GM19452 (cell line): ENCODE results near the gene MATN1.
"Not testable (repeated sequence)": the region's sequence is repeated elsewhere in the genome, so short reads cannot be mapped to it uniquely, and the experiment has no call there.

Experiments
- ATAC-seq: cut with Tn5 transposase; IDR thresholded peaks from one replicate; pipeline ENCODE4 v1.9.1; 2021; ENCODE audit not compliant: unreplicated experiment

Gene MATN1

DNA sequence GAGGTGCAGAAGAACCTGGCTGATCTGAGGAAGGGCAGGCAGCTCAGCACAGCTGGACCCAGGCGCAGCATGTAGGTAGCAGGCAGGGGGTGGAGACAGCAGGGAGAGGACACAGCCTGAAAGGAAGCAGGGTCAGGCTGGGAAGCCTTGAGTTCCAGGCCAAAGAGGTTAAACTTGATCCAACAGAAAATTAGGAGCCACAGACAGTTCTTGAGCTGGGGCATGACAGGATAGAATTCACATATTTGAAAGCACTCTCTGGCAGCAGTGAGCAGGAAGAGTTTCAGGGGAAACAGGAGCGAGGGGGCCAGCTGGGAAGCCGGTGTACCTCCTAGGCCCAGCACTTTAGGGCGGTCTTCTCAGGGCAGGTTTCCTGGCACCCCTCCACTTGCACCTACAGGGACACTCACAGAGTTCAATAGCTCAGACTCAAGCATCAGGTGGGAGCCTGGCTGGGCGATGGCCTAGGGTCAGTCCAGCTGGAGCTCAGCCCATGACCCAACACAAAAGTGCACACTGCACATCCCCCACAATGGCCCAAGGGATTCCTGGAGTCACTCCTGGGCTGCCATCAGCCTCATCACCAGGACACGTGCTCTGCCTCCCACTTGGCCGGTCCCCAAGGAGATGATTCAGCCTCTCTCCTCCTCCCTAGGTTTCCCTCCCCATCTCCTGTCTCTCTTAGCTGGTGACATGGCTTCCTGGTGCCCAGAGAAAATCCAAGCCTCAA, 22.7 kb downstream of the MATN1 start:
- ATAC-seq = no peak

DNA sequence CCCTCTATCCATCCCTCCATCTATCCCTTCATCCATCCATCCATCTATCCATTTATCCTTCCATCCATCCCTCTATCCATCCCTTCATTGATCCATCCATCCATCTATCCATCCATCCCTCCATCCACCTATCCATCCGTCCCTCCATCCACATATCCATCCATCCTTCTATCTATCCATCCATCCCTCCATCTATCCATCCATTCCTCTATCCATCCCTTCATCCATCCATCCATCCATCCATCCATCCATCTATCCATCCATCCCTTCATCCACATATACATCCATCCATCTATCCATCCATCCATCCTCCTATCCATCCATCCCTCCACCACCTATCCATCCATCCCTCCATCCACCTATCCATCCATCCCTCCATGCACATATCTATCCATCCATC, 23.6 kb downstream of the MATN1 start:
- ATAC-seq = no peak

DNA sequence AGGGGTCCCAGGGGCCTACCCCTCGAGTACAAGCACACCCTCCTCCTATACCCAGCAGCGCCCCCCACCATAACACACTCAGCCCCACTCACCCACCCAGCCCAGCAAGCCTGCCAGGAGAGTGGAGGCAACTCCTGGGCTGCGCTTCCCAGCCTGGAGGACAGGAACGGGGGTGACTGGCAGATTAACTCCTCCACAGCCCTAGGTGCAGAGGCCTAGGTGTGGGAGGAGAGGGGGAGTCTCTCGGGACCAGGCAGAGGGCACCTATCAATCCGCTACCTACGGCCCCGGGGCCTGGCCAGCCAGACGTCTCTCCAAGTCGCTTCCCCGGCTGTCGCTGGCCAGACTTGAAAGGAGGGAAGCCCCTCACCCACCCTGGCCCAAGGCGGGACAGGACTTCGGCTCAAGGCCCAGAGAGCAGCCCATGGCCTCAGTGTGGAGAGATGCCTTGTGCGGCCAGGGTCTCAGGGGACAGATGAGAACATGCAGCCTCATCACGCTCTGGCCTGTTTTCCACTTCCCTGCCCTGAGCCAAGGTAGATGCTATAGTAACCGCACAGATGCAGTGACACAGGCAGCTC, 24.9 kb downstream of the MATN1 start:
- no peak for ATAC-seq

DNA sequence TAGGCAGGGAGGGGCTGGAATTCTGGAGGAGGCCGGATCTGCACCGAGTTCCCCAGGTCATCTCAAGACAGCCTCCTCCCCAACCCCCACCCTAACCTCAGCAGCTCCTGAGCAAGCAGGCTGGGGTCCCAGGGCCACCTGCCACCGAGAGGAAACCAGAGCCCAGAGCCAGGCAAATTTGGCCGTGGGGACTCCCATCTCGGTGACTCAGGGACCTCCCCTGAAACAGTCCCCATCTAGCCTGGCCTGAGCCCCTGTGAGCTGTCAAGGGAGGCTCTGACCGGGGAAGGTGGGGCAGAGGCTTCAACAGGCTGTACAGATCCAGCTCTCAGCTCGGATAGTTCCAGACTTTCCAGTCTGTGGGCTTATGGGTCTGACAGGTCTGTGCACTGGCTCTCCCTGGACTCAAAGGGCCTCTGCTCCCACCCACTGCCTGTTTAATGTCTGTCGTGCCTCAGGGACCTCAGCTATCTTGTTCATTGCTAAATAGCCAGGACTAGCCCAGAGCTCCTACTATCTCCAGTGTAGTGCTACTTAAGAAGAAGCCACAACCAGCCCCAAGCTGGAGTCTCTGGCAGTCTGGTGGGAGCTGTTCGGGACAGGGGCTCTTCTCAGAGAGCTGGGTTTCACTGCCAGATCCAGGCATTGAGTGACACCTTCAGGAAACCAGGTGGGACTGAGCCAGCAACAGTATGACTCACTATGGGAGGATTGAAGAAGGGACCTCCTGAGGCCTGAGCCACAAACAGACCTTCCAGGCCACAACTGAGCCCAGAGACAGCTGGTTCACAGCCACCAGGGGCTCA, 25.6 kb downstream of the MATN1 start:
- ATAC-seq = no peak

DNA sequence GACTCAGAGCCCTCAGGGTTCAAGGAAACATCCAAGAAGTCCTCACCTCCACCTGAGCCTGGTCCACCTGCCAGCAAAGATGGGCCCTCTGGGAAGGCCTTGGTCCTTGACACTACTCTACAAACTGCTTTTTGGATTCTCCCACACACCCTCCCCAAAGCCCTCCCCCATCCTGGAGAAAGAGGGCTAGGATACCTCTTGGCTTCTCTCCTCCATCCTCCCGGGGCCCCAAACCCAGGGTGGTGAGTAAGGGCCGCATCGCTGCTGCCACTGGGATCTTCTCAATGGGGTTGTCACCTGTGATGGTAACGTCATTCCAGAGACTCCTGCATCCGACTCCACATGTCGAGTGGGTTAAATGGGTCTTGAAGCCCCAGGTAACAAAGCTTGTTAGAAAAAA, 26.6 kb downstream of the MATN1 start:
- ATAC-seq = no peak

DNA sequence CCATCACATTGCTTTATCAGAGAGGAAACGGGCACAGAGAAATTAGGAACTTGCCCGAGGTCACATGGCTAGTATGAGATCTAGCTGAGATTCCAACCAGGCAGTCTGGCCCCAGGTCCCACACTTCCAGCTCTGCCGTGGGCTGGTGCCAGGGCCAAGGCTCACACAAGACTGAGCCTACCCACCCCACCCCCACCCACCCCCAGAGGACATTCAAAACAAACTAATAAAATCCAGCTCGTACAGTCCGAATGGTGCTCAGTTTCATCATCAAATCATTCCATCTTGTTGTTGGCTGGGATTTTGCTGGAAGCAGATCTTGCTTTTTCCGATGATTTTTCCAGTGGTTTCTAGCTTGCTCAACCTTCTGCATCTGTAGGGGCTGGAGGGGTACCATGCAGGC, 27.9 kb downstream of the MATN1 start:
- ATAC-seq = no peak

DNA sequence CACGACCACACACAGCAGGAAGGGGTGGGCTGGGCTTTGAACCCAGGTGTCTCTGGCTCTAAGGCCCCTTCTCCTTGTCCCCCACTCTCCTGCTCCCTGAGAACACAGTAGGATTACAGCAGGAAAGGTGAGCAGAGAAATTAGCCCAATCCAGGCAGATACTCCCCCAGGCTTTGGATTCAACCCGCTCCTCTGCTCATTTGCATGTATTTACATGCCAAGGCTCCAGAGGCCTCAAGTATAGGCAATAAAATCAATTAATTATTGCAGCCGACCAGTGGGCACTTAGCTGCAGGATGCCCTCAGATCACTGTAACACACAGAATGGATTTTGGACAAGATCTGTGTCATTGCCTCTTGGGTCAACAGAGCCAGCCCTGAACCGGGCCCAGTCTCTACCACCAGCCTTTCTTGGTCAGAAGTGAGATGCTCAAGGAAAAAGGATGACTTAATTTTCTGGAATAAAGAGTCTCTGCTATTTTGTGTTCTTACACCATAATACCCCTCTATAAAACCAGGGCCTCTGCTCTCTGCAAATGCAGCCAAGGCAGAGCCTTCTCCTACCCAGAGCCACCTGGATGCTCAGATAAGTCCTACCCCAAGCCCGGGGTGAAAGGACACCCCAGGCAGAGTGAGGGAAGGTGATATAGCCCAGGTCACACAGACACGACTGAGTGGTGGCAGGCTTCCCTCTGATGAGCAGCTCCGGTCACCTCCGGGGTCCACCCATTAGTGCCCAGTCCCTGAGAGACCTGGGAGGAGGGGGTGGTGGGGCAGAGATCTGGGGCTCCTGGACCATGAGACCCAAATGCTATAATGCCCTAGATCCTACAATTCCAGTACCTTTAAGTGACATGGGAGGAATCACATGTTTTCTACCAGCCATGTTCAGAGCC, 28.9 kb downstream of the MATN1 start:
- ATAC-seq = no peak

DNA sequence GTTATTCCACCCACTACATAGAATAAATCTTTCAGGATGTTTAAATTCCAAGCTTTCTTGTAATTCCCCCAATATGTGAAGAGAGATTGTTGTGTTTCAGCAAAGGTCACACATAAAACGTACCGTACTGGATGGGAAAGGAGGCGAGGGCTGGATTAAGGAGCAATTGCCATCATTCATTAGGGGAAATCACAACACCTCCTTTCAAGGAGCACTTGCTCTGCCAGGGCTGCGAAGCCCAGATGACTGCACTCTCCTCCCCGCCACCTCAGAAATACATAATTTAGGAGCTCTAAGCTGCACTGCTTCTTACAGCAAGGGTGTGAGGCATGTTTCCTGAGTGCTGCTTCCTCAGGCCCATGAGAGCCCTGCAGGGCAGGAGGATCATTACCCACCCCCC, 29.6 kb downstream of the MATN1 start:
- no peak for ATAC-seq

DNA sequence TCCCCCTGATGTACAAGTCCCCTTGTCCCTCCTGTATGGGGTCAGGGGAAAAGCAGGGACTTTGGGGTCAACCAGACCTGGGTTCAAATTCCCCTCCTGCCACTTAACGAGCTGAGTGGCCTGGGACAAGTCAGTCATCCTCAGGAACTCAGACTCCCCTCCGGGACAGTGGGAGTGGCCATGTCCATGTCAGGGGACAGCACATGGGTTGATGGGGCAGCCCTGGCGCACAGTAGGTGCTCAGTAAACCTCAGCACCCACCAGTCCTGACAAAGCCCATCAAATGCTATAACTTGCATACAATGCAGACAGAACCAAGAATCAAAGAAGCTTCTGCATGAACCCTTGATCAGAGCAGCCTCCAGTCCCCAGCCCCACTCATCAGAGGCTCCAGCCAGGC, 30.0 kb downstream of the MATN1 start:
- ATAC-seq = no peak

DNA sequence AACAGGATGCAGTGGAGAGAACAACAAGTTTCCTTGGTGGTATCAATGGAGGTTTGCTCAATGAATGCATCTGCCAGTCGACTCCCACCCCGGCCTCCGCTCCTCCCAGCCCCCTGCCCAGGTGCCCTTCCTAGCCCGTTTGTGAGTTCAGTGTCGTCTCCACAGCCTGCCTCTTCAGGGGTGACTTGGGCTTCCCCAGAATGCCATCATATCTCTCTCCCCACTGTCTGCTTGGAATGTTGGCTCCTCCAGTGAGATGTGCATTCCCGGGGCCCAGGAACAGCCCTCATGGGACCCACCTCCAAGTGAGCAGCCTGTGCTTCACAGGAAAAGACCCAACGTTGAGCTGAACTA, 30.5 kb downstream of the MATN1 start:
- ATAC-seq = no peak

DNA sequence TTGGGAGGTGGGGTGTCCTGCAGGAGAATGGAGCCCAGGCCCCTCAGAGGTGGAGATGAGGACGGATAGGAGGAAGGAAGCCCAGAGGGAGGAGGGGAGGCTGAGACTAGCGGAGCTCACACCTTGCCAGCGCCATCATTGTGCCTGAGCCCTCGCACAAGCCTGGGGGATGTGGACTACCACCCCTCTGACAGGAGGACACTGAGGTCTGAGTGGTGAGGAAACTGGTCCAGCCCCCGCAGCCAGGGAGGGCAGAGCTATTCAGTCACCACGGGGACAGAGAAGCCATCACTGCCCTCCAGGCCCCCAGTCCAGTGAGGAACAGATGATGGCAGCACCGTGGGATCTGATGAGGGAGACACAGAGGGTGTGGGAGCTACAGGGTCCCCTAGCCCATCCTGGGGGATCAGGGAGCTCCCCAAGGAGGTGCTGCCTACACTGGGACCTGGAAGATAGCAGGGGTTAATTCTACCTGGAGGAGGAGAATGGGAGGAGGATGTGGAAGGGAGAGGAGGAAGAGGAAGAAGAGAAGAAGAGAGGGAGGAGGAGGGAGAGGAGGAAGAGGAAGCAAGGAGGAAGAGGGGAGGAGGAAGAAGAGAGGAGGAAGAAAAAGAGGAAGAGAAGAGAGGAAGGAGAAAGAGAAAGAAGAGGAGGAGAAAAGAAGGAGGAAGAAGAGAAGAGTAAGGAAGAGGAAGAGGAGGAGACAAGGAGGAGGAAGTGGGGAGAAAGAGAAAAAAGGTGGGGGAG, 31.0 kb downstream of the MATN1 start:
- ATAC-seq = no peak

DNA sequence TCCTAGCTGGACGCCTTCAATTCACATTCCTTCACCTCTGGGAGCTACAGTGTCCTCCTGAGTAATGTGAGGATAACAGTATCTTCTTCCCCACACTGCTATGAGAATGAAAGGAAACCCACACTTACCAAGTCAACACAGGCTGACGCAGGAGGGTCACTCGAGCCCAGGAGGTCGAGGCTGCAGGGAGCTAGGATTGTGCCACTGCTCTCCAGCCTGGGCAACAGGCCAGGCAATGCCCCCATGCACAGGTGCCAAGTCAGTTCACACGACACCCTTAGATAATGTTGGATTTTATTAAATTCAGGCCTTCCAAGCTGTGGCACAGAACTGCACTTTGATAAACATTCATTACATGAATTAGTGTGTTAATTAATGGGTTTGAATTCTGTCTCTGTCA, 31.9 kb downstream of the MATN1 start:
- no peak for ATAC-seq

DNA sequence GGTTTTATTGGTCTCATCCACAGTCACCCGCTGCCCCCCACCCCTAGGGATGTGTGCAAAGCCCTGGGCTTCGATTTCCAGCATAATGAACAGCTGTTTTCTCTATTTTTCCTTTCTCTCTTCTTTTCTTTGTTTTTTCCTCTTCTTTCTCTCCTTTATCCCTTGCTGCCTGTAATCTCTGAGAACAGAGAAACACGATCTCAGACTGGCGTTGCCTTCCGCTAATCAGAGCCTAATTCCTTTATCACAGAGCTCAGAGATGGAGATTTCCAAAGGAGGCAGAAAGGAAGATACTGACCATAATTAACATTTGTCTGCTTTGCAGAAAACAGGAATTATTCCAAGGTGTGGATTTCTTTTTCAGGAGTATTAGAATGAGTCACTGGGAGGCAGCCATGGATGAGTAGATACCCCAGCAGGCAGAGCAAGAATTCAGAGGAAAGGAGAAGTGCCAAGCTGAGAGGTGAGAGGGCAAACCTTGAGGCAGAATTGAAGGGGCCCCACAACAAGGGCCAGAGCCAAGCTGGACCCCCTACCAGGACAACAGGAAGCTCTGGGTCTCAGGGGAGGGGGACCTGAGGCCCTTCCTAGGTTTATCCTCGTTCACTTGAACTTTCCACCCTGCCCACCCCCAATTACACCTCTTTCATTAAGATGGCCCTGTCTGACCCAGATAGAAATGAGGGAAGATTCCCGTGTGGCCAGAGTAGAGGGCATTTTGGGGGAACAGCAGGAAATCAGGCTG, 33.3 kb downstream of the MATN1 start:
- ATAC-seq = no peak

DNA sequence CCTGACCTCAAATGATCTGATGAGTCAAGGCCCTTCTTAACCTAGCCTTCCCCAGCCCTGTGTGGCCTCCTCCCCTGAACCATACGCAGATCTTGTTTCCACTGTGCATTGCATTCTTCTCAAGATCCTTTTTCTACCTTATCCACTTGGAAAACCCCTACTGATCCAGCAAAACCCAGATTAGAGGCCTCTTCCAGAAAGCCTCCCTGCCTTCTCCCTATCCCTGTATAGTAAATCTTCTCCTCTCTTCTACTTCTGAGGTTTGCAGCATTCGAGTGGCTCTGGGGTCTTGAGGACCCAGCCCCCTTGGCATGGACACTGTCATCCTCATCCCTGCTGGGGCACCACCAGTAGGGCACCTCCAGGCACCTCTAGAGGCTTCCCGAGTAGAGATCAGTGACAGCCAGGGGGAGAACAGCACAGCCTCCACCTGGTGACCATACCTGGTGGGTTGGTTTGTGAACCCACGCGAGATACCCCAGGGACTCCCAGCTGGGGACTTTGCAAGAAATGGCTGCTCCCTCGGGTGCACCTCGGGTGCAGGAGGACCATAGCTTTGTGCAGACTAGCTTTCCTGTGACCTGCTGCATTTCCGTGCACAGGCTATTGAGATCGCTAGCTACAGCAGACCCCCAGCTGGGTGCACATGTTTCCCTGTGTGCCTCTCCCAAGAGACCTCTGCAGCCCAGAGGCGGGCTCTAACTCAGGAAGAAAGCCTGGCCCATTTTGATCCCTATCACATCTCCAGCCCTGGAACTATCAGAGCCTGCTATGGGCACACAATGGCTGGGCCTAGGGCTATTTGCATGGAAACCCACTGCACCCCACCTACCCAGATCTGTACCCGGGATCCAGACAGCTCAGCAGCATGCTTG, 34.2 kb downstream of the MATN1 start:
- ATAC-seq = no peak

DNA sequence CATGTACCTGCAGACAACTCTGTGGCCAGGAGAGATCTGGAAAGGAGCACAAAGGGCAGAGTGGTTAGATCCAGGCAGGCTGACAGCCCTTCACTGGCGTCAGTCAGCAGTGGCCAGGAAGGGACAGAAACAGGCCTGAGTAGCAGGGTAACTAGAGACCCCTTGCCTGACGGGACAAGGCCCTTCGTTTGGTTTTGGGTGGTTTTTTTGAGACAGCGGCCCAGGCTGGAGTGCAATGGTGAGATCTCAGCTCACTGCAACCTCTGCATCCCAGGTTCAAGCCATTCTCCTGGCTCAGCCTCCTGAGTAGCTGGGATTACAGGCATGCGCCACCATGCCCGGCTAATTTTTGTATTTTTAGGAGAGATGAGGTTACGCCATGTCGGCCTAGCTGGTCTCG, 34.9 kb downstream of the MATN1 start:
- not testable (repeated sequence) for ATAC-seq

DNA sequence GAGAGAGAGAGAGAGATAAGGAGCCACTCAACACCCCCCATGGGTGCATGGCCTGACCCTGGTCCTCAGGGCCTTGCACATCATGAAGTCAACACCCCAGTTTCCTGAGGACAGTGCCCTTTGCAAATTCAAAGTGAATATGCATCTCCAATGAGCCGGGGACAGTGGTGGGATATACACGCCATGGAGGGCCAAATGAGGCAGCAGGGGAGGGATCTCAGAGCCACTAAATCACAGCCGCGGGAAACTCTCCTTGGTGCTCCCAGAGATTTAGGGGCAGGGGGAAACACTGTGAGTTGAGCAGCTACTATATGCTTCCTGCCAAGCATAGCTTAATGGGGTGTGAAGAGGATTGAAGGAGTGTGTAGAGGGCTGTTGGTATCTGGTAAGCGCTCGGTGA, 35.5 kb downstream of the MATN1 start:
- no peak for ATAC-seq

DNA sequence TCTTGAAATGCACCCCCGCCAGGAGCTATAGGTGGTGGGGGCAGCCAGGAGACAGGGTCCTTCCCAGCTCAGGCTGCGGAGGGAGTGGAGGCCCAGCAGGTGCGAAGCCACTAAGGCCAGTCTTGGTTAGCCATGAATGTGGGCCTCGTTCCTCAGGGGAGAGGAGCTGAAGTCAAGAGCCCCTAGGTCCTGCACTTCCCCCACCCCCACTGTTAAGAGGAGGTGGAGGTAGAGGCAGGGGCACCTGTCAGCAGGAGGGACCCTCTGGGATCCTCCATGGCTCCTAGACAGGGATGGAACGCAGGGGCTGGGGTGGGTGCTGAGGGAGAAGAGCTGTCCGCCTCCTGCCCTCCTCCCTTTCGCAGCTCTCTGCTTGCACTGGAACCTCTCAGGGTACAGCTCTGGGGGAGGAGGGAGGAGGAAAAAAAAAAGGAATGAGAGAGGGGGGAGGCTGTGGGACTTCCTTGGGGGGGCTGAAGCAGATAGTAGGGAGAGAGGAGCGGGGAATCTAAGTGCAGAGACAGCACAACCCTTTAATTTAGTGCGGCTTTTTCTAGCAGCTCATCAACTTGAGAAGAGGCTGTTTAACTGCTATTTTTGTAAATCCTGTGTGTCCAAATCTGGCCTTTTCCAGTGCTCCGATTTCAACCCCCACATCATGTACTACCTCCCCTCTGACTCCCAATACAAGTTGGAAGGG, 37.0 kb downstream of the MATN1 start:
- no peak for ATAC-seq

DNA sequence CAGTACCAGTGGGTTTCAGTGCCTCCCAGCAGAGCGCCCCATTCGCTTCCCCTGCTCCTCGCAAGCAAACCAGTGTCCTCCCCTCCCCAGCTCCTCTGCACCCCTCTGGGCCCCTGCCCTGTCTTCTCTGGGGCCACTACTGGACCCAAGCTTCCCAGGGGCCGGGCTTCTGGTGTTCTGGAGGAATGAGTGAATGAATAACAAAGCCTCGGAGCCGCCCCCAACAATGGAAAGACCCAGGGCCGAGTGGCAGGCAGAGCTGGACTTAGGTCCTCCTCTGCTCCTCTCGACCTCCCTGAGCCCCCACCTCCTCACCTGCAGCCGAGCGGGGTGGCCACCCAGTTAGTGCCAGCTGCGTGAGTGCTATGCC, 37.6 kb downstream of the MATN1 start:
- ATAC-seq = no peak
